Adrenal gland (tissue), 12 donors: Measurements from ENCODE around the gene CCL16. TPM values are rescaled to one million over a fixed set of nuclear protein-coding genes. Genes with fewer than 3 reads are reported as not detected.
"Not testable (repeated sequence)": the region's sequence is repeated elsewhere in the genome, so short reads cannot be mapped to it uniquely, and the experiment has no call there.

Experiments
- DNase-seq, 7 donors: peaks; one replicate each; pipeline ENCODE4 v3.0.0-alpha.2; 2019 to 2020
- H3K27ac ChIP-seq, 5 donors: fragments of 200-600 bp; sonication (generic) in 4 of 5; 1 replicate in 3 of 5; 2 replicates in 2 of 5; pipeline versions ENCODE4 v1.5.1 to v1.8.0; 2016 to 2020; ENCODE audit warnings: mild to moderate bottlenecking in 1 of 5
- H3K27me3 ChIP-seq: fragments of 200-600 bp; 2 replicates; pipeline ENCODE4 v1.8.0; 2021
- H3K36me3 ChIP-seq, 2 donors: fragments of 200-600 bp; replicated peaks in 1 of 2; 1 replicate in 1 of 2; 2 replicates in 1 of 2; pipeline versions ENCODE4 v1.5.1 to v1.8.0; 2018 to 2022
- H3K4me1 ChIP-seq, 2 donors: fragments of 200-600 bp; replicated peaks in 1 of 2; 1 replicate in 1 of 2; 2 replicates in 1 of 2; pipeline versions ENCODE4 v1.5.1 to v1.8.0; 2018 to 2021
- H3K4me3 ChIP-seq, 4 donors: fragments of 200-600 bp; sonication (generic) in 3 of 4; one replicate each; pipeline ENCODE4 v1.5.1; 2016 to 2018
- H3K9me3 ChIP-seq, 3 donors: fragments of 200-600 bp; sonication (generic) in 1 of 3; replicated peaks in 1 of 3; 1 replicate in 2 of 3; 2 replicates in 1 of 3; pipeline versions ENCODE4 v1.5.1 to v1.8.0; 2016 to 2021
- POLR2A ChIP-seq, 2 donors: fragments of 450-650 bp; IDR thresholded peaks; one replicate each; pipeline ENCODE4 v1.6.1; 2017; ENCODE audit warnings: antibody characterized with exemption in 2 of 2, mild to moderate bottlenecking in 2 of 2, moderate library complexity in 1 of 2
- WGBS, 4 donors: extraction: QIAGEN DNeasy Blood & Tissue Kit in 2 of 4; methylation state at CpG; one replicate each; pipeline versions ENCODE4 v1.1.5 to v1.1.7; 2013 to 2017; 5-methylcytosine and 5-hydroxymethylcytosine counted together
- intact Hi-C, 2 donors: fragments of 100-400 bp; cut with DNase I; formaldehyde crosslinking; loops; one replicate each; pipeline versions ENCODE4 v1.14.1 to v1.15.0; 2022 to 2023
- polyA plus RNA-seq, 3 donors: library from polyadenylated mRNA; stranded (reverse); fragments of 200-250 nt in 2 of 3; fragments of 350-450 nt in 1 of 3; fragmentation: Illumina TruSeq in 1 of 3; extraction: RNeasy Lipid Tissue Mini Kit (QIAGEN cat#74804) in 1 of 3; gene quantifications; one replicate each; pipeline ENCODE4 v1.2.3, GENCODE V29; 2013 to 2014
- total RNA-seq, 9 donors: library from RNA; depleted of rRNA in 4 of 9; stranded (reverse); fragments of >200 nt in 4 of 9; fragments of 120-200 nt in 1 of 9; fragmentation: NEBNext Ultra II Directional in 1 of 9; extraction: Animal tissue kit (Norgen Biotek cat#: 25700) in 1 of 9; gene quantifications; one replicate each; pipeline versions ENCODE4 v1.1.0 to v1.2.4, GENCODE V29; 2013 to 2023
- TF ChIP-seq, protein P1 (sequence below), 6 experiments: fragments of 450-650 bp in 4 of 6; fragments of 200-600 bp in 2 of 6; sonication (generic) in 1 of 6; IDR thresholded peaks; 1 replicate in 5 of 6; 2 replicates in 1 of 6; pipeline versions ENCODE4 v1.5.1 to v1.8.0; 2016 to 2021; ENCODE audit warnings: antibody characterized with exemption in 6 of 6, mild to moderate bottlenecking in 2 of 6, moderate library complexity in 1 of 6
- donor health status: healthy with polysubstance abuse.
- donor health status: Bipolar disorder and iron deficiency.
- donor health status: DM: yes; HTN: yes; CAD: no.
- donor health status: DM: no; HTN: no; CAD: no.
- donor health status: DM: no; HTN: no; CAD: no.
- donor health status: DM: yes; HTN: yes; CAD: no.

Gene CCL16
- total and polyA plus RNA-seq, 12 donors = 0.16 to 3.2 (median 0.52) TPM; not detected in 3

DNA sequence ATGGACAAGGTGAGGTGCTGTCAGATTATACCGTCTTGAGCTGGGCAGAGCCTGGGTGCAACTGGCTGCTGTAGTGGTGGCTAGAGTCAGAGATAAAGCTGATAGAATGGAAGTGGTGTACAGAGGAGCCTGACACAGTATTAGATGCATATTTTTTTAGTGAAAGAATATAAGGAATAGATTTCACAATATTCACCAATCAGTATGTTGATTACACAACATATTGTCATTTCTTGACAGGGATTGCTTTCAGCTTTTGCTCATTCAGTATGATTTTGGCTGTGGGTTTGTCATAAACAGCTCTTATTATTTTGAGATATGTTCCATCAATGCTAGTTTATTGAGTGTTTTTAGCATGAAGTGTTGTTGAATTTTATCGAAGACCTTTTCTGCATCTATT is 38.1 kb upstream of the CCL16 start:
- TF ChIP-seq, protein P1, sequence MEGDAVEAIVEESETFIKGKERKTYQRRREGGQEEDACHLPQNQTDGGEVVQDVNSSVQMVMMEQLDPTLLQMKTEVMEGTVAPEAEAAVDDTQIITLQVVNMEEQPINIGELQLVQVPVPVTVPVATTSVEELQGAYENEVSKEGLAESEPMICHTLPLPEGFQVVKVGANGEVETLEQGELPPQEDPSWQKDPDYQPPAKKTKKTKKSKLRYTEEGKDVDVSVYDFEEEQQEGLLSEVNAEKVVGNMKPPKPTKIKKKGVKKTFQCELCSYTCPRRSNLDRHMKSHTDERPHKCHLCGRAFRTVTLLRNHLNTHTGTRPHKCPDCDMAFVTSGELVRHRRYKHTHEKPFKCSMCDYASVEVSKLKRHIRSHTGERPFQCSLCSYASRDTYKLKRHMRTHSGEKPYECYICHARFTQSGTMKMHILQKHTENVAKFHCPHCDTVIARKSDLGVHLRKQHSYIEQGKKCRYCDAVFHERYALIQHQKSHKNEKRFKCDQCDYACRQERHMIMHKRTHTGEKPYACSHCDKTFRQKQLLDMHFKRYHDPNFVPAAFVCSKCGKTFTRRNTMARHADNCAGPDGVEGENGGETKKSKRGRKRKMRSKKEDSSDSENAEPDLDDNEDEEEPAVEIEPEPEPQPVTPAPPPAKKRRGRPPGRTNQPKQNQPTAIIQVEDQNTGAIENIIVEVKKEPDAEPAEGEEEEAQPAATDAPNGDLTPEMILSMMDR (IDR thresholded peaks at IDR 0.05) = no peak
- no peak for TF ChIP-seq POLR2A (IDR thresholded peaks at IDR 0.05)
- intact Hi-C loops = no loop called here
- WGBS, 4 donors = 84 to 93% (median 87%) methylated on average over 2 of the region's 2 CpGs
- no peaks in the 10 kb centered on the region for H3K27me3 ChIP-seq
- no peak overlapping the region for H3K27ac ChIP-seq
- H3K36me3 ChIP-seq = no peaks in the 10 kb centered on the region
- no peak for DNase-seq
- H3K9me3 ChIP-seq = no peaks in the 10 kb centered on the region
- H3K4me3 ChIP-seq = no peak overlapping the region
- no peaks in the 10 kb centered on the region for H3K4me1 ChIP-seq

DNA sequence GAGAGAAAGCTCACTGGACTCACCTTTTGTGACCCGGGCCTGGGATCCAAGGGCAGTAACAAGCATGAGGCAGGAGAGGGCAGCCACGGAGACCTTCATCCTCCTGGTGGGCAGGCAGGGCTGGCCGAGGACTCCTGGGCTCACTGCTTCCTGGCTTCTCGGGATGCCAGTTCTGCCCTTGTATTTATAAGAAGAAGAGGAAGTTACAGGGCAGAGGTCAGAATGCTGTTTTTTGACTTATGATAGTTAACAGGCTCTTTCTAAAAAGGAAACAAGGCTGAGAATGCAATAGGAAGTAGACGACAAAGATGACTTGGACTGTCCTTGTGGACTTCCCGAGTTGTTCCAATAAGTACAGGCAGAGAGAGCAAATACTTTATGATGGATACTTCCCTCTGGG is 36.5 kb upstream of the CCL16 start, which contains the start of gene CCL23:
CCL23 (minus strand) TSS at position 174 of the 400 bp plus-strand sequence; CDS start at position 99, 75 bp downstream.
- TF ChIP-seq POLR2A (IDR thresholded peaks at IDR 0.05) = no peak
- TF ChIP-seq, protein P1 (IDR thresholded peaks at IDR 0.05) = no peak
- Histone ChIP-seq H3K36me3 (no peaks in the 10 kb centered on the region), H3K27ac (peak within 1 kb of the TSS in 1 of 5 donors; percentile 42), H3K27me3 (no peaks in the 10 kb centered on the region), H3K4me3 (no peak within 1 kb of the TSS), H3K9me3 (no peaks in the 10 kb centered on the region), H3K4me1 (no peaks in the 10 kb centered on the region)
- WGBS, 4 donors = 24 to 39% (median 29%) methylated on average over 6 of the region's 6 CpGs
- intact Hi-C loops = no loop called here
- DNase-seq = peak in 4 of 7 donors; percentile 10 to 26 (median 24)

DNA sequence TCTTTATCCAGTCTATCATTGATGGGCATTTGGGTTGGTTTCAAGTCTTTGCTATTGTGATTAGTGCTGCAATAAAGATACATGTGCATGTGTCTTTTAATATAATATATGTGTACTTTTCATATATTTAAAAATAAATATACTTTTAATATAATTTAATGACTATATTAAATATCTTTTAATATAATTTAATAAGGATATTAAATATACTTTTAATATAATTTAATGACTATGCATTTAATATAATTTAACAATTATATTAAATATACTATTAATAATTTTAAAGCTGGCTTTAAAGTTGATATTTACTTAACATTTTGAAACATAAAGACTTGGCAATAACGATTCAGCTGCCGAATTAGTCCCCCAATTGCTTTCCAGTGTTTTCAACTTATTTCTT is 35.3 kb upstream of the CCL16 start:
- intact Hi-C loops = no loop called here
- no peaks in the 10 kb centered on the region for H3K4me1 ChIP-seq
- H3K36me3 ChIP-seq = no peaks in the 10 kb centered on the region
- WGBS, 4 donors = 78 to 87% (median 86%) methylated on average over 2 of the region's 2 CpGs
- DNase-seq = no peak
- H3K27me3 ChIP-seq = no peaks in the 10 kb centered on the region
- H3K4me3 ChIP-seq = no peak overlapping the region
- no peak overlapping the region for H3K27ac ChIP-seq
- TF ChIP-seq, protein P1 (IDR thresholded peaks at IDR 0.05) = no peak
- TF ChIP-seq POLR2A (IDR thresholded peaks at IDR 0.05) = no peak
- H3K9me3 ChIP-seq = no peaks in the 10 kb centered on the region

DNA sequence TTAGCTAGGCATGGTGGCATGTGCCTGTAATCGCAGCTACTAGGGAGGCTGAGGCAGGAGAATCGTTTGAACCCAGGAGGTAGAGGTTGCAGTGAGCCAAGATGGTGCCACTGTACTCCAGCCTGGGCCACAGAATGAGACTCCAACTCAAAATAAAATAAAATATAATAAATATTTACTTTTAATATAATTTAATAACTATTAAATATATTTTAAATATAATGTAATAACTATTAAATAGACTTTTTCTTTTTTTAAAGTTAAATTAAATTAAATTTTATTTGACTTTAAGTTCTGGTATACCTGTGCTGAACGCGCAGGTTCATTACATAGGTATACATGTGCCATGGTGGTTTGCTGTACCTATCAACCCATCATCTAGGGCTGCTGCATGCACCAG is 34.6 kb upstream of the CCL16 start:
- intact Hi-C loops, H3K27ac ChIP-seq: not testable (repeated sequence)
- 88 to 91% (median 89%) methylated on average over 4 of the region's 4 CpGs for WGBS, 4 donors

DNA sequence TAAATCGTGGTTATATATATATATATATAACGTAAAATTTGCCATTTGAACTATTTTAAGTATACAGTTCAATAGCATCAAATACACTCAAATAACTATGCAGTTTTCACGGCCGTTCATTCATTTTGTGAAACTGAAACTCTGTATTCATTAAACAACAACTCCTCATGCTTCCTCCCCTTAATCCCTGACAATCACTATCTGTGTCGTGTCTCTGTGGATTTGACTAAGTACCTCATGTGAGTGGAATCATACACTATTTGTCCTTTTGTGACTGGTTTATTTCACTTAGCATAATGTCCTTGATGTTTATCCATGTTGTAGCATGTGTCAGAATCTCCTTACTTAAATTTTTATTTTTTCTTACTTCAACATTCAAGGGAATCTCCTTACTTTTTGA is 33.6 kb upstream of the CCL16 start:
- TF ChIP-seq POLR2A (IDR thresholded peaks at IDR 0.05) = no peak
- TF ChIP-seq, protein P1 (IDR thresholded peaks at IDR 0.05) = no peak
- WGBS, 4 donors = 65 to 71% (median 68%) methylated on average over 5 of the region's 5 CpGs
- no peaks in the 10 kb centered on the region for H3K4me1 ChIP-seq
- DNase-seq = no peak
- H3K27ac ChIP-seq = no peak overlapping the region
- H3K36me3 ChIP-seq = no peaks in the 10 kb centered on the region
- H3K9me3 ChIP-seq = no peaks in the 10 kb centered on the region
- H3K27me3 ChIP-seq = no peaks in the 10 kb centered on the region
- intact Hi-C loops = no loop called here
- H3K4me3 ChIP-seq = no peak overlapping the region

More for the DNA sequence above, 34.6 kb upstream of the CCL16 start:
- not testable (repeated sequence) for H3K4me1 ChIP-seq, H3K27me3 ChIP-seq, H3K9me3 ChIP-seq, H3K36me3 ChIP-seq, H3K4me3 ChIP-seq, DNase-seq
